GM18507 (cell line): ENCODE data around the gene AKAP5.
A peak's percentile ranks its signal among the peaks of the same experiment; 100 is the strongest.
"Not testable (repeated sequence)": the region's sequence is repeated elsewhere in the genome, so short reads cannot be mapped to it uniquely, and the experiment has no call there.

Experiments
- DNase-seq: peaks from one replicate; pipeline ENCODE4 v3.0.0; 2011; ENCODE audit warnings: low read depth; ENCODE audit not compliant: insufficient read length; ENCODE audit errors: extremely low spot score
- FAIRE-seq: peaks from 2 replicates; lab custom pipeline; 2011; peaks lifted over from hg19 to GRCh38; lab: Jason Lieb, UNC

AKAP5 gene

GRCh38 chr14:64500088-64500487 is 34.8 kb downstream of the AKAP5 start:
- FAIRE-seq: no peak
- no peak for DNase-seq

GRCh38 chr14:64501411-64502171 is 36.3 kb downstream of the AKAP5 start:
- no peak for FAIRE-seq

GRCh38 chr14:64502456-64502855 is 37.2 kb downstream of the AKAP5 start:
- DNase-seq (no peak), FAIRE-seq (no peak)

More at GRCh38 chr14:64501411-64502171, 36.3 kb downstream of the AKAP5 start:
- DNase-seq: no peak

- DNase-seq: no peak
These were observed 37.7 kb downstream of the AKAP5 start for GRCh38 chr14:64502887-64503433.

GRCh38 chr14:64503434-64504309 is 38.4 kb downstream of the AKAP5 start, which contains the start of gene ZBTB25:
Gene ZBTB25 (minus strand): TSS chr14:64503838. CDS start chr14:64490533, 13,305 bp downstream.
- FAIRE-seq (peak; percentile 85), DNase-seq (peak; percentile 58)

More at GRCh38 chr14:64502887-64503433, 37.7 kb downstream of the AKAP5 start:
- FAIRE-seq: no peak

GRCh38 chr14:64504310-64504896 is 39.1 kb downstream of the AKAP5 start, which contains the start of gene ZBTB1:
Gene ZBTB1 (plus strand): TSS chr14:64504770. CDS start chr14:64521505, 16,735 bp downstream.
- DNase-seq: no peak
- peak; percentile 36 for FAIRE-seq

- FAIRE-seq (peak; percentile 72), DNase-seq (peak; percentile 50)
These were observed 39.8 kb downstream of the AKAP5 start for GRCh38 chr14:64504897-64505794.

GRCh38 chr14:64506721-64507120 is 41.4 kb downstream of the AKAP5 start:
- DNase-seq: no peak
- no peak for FAIRE-seq

GRCh38 chr14:64507376-64508156 is 42.3 kb downstream of the AKAP5 start:
- no peak for DNase-seq
- no peak for FAIRE-seq

GRCh38 chr14:64508215-64508776 is 43.0 kb downstream of the AKAP5 start:
- no peak for DNase-seq
- FAIRE-seq: peak; percentile 86

- FAIRE-seq: no peak
- no peak for DNase-seq
These were observed 43.7 kb downstream of the AKAP5 start for GRCh38 chr14:64509036-64509435.

GRCh38 chr14:64510825-64511671 is 45.7 kb downstream of the AKAP5 start:
- peak; percentile 89 for FAIRE-seq
- no peak for DNase-seq

- FAIRE-seq (no peak), DNase-seq (no peak)
These were observed 48.0 kb downstream of the AKAP5 start for GRCh38 chr14:64513271-64513670.

GRCh38 chr14:64515053-64515452 is 49.8 kb downstream of the AKAP5 start:
- no peak for FAIRE-seq
- DNase-seq: no peak

- DNase-seq (no peak), FAIRE-seq (no peak)
These were observed 51.7 kb downstream of the AKAP5 start for GRCh38 chr14:64516969-64517368.

GRCh38 chr14:64517667-64518066 is 52.4 kb downstream of the AKAP5 start:
- not testable (repeated sequence) for FAIRE-seq, DNase-seq

GRCh38 chr14:64518229-64518628 is 52.9 kb downstream of the AKAP5 start:
- FAIRE-seq (no peak), DNase-seq (no peak)
